ENCODE measurements around the gene C2CD4C. TPM values are rescaled to one million over a fixed set of nuclear protein-coding genes. Genes with fewer than 3 reads are reported as not detected.
"Not testable (repeated sequence)": the region's sequence is repeated elsewhere in the genome, so short reads cannot be mapped to it uniquely, and the experiment has no call there.

Gene C2CD4C
- total RNA-seq, 1 donor from 2014 or later: 1.3 TPM

- no peak for ATAC-seq
- no peak for DNase-seq
- intact Hi-C loops (cut with micrococcal nuclease): no loop called here
These were observed 34.1 kb downstream of the C2CD4C start for GRCh38 chr19:374886-375235.

GRCh38 chr19:374183-374885, 34.6 kb downstream of the C2CD4C start:
- intact Hi-C loops (cut with micrococcal nuclease): no loop called here
- DNase-seq (no peak), ATAC-seq (no peak)

- intact Hi-C loops (cut with micrococcal nuclease): no loop called here
- ATAC-seq (no peak), DNase-seq (no peak)
These were observed 35.4 kb downstream of the C2CD4C start for GRCh38 chr19:373391-374182.

- DNase-seq (peak; percentile 83), ATAC-seq (peak; percentile 94)
- intact Hi-C loops (cut with micrococcal nuclease): no loop called here
These were observed 36.5 kb downstream of the C2CD4C start for GRCh38 chr19:372306-372890.

GRCh38 chr19:371501-372168, 37.3 kb downstream of the C2CD4C start:
- intact Hi-C loops (cut with micrococcal nuclease): no loop called here
- DNase-seq: no peak
- peak; percentile 32 for ATAC-seq

- ATAC-seq (no peak), DNase-seq (no peak)
- intact Hi-C loops (cut with micrococcal nuclease): no loop called here
These were observed 38.2 kb downstream of the C2CD4C start for GRCh38 chr19:370641-371330.

- intact Hi-C loops (cut with micrococcal nuclease): no loop called here
- ATAC-seq (no peak), DNase-seq (no peak)
These were observed 39.1 kb downstream of the C2CD4C start for GRCh38 chr19:369876-370275.

- intact Hi-C loops (cut with micrococcal nuclease): no loop called here
- no peak for ATAC-seq
- DNase-seq: no peak
These were observed 39.7 kb downstream of the C2CD4C start for GRCh38 chr19:369256-369655.

- intact Hi-C loops (cut with micrococcal nuclease): no loop called here
- no peak for DNase-seq
- ATAC-seq: no peak
These were observed 40.3 kb downstream of the C2CD4C start for GRCh38 chr19:368630-369024.

GRCh38 chr19:367963-368629, 40.9 kb downstream of the C2CD4C start:
- DNase-seq: no peak
- no peak for ATAC-seq
- intact Hi-C loops (cut with micrococcal nuclease): no loop called here

GRCh38 chr19:367561-367960, 41.4 kb downstream of the C2CD4C start:
- no peak for DNase-seq

GRCh38 chr19:366951-367350, 42.0 kb downstream of the C2CD4C start:
- DNase-seq (no peak), ATAC-seq (no peak)
- intact Hi-C loops (cut with micrococcal nuclease): no loop called here

More at GRCh38 chr19:367561-367960, 41.4 kb downstream of the C2CD4C start:
- no peak for ATAC-seq
- intact Hi-C loops (cut with micrococcal nuclease): no loop called here

GRCh38 chr19:366205-366783, 42.7 kb downstream of the C2CD4C start:
- DNase-seq: no peak
- ATAC-seq: no peak
- intact Hi-C loops (cut with micrococcal nuclease): no loop called here

GRCh38 chr19:364496-365287, 44.3 kb downstream of the C2CD4C start:
- DNase-seq: no peak
- no peak for ATAC-seq
- intact Hi-C loops (cut with micrococcal nuclease): no loop called here

GRCh38 chr19:362683-363082, 46.3 kb downstream of the C2CD4C start:
- intact Hi-C loops (cut with micrococcal nuclease): no loop called here
- DNase-seq (no peak), ATAC-seq (no peak)

- ATAC-seq (no peak), DNase-seq (no peak)
- intact Hi-C loops (cut with micrococcal nuclease): no loop called here
These were observed 46.8 kb downstream of the C2CD4C start for GRCh38 chr19:362154-362553.

GRCh38 chr19:359653-359925, 49.4 kb downstream of the C2CD4C start:
- DNase-seq (no peak), ATAC-seq (no peak)
- intact Hi-C loops (cut with micrococcal nuclease): no loop called here

GRCh38 chr19:355536-355935, 53.4 kb downstream of the C2CD4C start:
- DNase-seq; intact Hi-C loops (cut with micrococcal nuclease): not testable (repeated sequence)

More at GRCh38 chr19:355536-355935, 53.4 kb downstream of the C2CD4C start:
- ATAC-seq: not testable (repeated sequence)

All from left ventricle myocardium superior (tissue), 1 donor.